Hematopoietic multipotent progenitor cell treated with erythropoietin and hydrocortisone succinate and interleukin-3 and kit ligand, for 15 days (in vitro differentiated cells): Measurements from ENCODE around the gene CGB5.
"Not testable (repeated sequence)": the region's sequence is repeated elsewhere in the genome, so short reads cannot be mapped to it uniquely, and the experiment has no call there.

Source experiments
- DNase-seq: peaks from one replicate; pipeline ENCODE4 v3.0.0-alpha.2; 2015; ENCODE audit warnings: low spot score

The CGB5 gene

GRCh38 chr19:49020931-49021895, 22.4 kb upstream of the CGB5 start:
- no peak for DNase-seq

- no peak for DNase-seq
These were observed 21.5 kb upstream of the CGB5 start for GRCh38 chr19:49022116-49022515.

GRCh38 chr19:49024233-49024632, 19.4 kb upstream of the CGB5 start, which contains the start of gene CGB3:
CGB3 (minus strand) TSS chr19:49024333; CDS start chr19:49023971, 362 bp downstream.
- not testable (repeated sequence) for DNase-seq

GRCh38 chr19:49025088-49025487, 18.6 kb upstream of the CGB5 start:
- not testable (repeated sequence) for DNase-seq

- DNase-seq = not testable (repeated sequence)
These were observed 18.0 kb upstream of the CGB5 start for GRCh38 chr19:49025599-49025998.

- DNase-seq = not testable (repeated sequence)
These were observed 15.0 kb upstream of the CGB5 start for GRCh38 chr19:49028686-49029085.

- DNase-seq = not testable (repeated sequence)
These were observed 13.9 kb upstream of the CGB5 start for GRCh38 chr19:49029749-49030148.

- DNase-seq = not testable (repeated sequence)
These were observed 13.3 kb upstream of the CGB5 start for GRCh38 chr19:49030323-49030722.

GRCh38 chr19:49031642-49032301, 11.9 kb upstream of the CGB5 start, which contains the start of gene CGB2:
CGB2 (plus strand) TSS chr19:49031890; CDS start chr19:49032096, 206 bp downstream.
- DNase-seq = peak; percentile 58

GRCh38 chr19:49036815-49037214, 6.8 kb upstream of the CGB5 start, which contains the start of gene CGB1:
CGB1 (minus strand) TSS chr19:49036895; CDS start chr19:49036711, 184 bp downstream.
- DNase-seq = peak; percentile 58

GRCh38 chr19:49038111-49038510, 5.5 kb upstream of the CGB5 start:
- DNase-seq = not testable (repeated sequence)

GRCh38 chr19:49038557-49039276, 4.9 kb upstream of the CGB5 start:
- DNase-seq = not testable (repeated sequence)

GRCh38 chr19:49039736-49040135, 3.9 kb upstream of the CGB5 start:
- not testable (repeated sequence) for DNase-seq

GRCh38 chr19:49042177-49042576, 1.5 kb upstream of the CGB5 start:
- no peak for DNase-seq

- DNase-seq = not testable (repeated sequence)
These were observed 982 bp upstream of the CGB5 start for GRCh38 chr19:49042666-49043065.

- not testable (repeated sequence) for DNase-seq
These were observed 5.4 kb downstream of the CGB5 start, which contains the start of gene CGB8 for GRCh38 chr19:49049011-49049410. CGB8 (minus strand) TSS chr19:49049111; CDS start chr19:49048739, 372 bp downstream.

GRCh38 chr19:49049834-49050233, 6.2 kb downstream of the CGB5 start:
- not testable (repeated sequence) for DNase-seq

- DNase-seq = not testable (repeated sequence)
These were observed 6.9 kb downstream of the CGB5 start for GRCh38 chr19:49050376-49051033.

GRCh38 chr19:49056101-49056901, 12.7 kb downstream of the CGB5 start:
- DNase-seq = peak; percentile 30

- DNase-seq = not testable (repeated sequence)
These were observed 13.4 kb downstream of the CGB5 start for GRCh38 chr19:49056902-49057596.
